T-helper 9 cell (primary cell): Measurements from ENCODE around the gene VWCE.
"Not testable (repeated sequence)": the region's sequence is repeated elsewhere in the genome, so short reads cannot be mapped to it uniquely, and the experiment has no call there.

Experiments
- DNase-seq: peaks from one replicate; pipeline ENCODE4 v3.0.0-alpha.2; 2020

VWCE gene

DNA sequence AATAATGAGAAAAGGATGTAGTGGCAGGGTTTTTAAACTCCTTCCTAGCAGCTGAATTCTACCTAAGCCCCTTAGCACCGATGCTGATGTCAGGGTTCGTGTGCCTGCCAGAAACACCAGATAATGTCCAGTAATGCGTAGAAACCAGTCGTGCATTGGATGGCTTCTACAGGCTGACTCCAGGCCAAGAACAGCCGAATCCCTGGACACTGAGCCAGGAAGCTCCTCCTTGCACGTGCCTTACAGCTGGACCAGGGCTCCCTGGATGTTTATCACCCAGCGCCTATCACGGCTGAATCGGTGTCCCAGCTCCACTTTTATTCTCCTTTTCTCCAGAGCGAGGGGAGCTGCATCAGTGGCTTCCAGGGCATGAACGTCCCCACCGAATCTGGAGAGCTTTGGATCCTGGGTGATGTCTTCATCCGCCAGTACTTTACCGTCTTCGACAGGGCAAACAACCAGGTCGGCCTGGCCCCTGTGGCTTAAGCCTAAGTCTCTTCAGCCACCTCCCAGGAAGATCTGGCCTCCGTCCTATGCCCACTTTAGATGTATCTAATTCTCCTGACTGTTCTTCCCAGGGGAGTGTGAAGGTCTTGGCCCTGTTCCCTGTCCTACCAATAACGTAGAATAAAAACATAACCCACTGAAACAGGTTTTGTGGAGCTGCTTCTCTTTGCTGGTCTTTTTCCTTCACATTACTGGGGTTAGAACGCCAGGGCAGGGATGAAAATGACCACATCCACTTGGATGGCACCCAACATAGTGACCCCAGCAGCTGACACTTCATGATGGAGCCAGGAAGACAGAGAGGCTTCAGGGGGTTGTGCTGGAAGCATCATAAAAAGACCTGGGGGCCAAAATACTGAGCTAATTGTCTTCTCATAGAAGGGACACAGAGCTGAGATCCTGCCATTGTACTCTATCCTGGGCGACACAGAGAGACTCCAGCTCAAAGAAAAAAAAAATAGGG is 44.0 kb downstream of the VWCE start:
- DNase-seq = not testable (repeated sequence)

DNA sequence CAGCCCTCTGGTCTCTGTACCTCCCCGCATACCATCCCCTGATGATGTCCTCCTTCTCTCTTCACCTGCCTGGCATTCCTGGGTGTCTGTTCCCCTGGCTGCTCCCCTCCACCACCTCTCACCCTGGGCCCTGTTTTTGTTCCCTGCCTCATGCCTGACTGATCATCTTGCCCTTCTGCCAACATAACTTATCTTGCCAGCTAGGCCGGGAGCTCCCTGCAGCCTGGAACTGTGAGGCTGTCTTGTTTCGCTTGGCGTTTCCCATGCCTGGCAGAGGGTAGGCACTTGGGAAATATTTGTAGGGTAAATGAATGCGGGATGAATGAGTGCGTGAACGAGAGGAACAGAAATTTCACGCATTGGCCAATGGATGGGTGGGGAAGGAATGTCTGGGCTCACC is 45.9 kb downstream of the VWCE start:
- not testable (repeated sequence) for DNase-seq

DNA sequence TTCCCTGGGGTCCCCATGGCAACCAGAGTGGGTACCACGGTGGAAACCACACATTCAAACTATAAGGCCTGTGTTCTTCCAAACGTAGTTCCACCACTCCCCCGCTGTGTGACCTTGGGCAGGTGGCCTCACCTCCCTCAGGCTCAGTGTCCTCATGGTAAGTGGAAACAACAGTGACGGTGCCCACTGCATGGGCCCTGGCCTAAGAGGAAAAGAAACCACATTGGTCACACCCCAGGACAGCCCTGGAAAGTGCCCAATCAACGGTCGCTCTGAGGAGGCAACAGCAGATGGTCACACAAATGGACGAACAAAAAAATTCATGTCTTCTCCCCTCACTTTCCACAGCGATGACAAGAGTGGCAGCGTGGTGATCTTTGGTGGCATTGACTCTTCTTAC is 47.0 kb downstream of the VWCE start:
- DNase-seq = not testable (repeated sequence)

DNA sequence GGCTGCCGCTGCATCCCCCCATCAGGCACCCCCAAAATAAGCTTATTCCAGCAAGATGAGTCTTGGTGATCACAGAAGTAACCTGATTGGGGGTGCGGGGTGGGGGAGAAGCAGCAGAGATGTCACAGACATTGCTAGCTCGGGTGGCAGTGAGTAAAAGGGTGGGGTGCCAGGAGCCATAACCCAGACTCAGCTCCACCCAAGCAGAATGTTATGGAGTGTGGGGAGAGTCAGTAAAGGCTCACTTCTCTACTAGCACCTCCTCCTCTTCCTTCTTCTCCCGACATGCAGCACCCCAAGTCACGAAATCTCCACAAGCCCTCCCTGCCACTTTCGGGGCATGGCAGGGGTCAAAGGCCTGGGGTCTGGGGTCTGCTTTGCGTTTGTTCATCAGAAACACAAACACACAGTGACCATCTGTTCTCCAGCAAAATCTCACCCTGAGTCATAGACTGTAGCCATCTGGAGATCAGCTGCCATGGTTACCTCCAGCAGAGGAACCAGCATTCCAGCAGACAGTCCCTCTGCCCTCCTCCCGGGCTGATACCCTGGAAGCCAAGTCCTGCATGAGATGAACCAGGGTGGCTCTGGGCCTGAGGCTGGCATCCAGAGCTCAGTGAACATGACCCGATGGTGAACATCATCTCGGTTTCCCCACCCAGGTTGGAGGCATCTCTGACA is 49.7 kb downstream of the VWCE start:
- not testable (repeated sequence) for DNase-seq

DNA sequence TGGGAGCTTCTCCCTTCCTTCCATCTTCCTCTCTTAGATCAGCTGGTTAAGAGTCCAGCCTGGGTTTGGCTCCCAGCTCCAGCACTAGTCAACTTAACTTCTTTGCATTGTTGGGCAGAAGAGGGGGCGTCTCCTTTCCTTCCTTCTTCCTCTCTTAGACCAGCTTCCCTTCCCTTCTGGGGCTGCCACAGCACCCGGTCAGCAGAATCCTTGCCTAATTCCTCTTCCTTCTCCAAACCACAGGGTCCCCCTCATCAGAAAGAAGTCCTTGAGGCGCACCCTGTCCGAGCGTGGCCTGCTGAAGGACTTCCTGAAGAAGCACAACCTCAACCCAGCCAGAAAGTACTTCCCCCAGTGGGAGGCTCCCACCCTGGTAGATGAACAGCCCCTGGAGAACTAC is 53.6 kb downstream of the VWCE start:
- DNase-seq = not testable (repeated sequence)

DNA sequence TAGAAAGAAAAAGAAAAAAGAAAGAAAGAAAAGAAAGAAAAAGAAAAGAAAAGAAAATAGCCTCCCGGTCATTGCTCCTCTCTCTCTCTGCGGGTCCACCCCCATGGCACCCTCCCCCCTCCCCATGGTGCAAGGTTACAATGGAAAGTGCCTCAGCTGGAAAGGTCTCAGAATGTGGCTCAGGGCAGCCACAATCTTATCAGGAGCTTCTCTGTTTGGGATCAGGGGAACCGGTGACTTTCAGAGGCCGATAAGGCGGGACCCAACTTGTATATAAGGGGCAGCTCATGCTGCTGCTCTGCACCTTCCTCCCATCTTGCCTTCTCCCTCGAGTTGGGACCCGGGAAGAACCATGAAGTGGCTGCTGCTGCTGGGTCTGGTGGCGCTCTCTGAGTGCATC is 54.2 kb downstream of the VWCE start, which contains the start of gene PGA5:
Gene PGA5, plus strand, starts transcription at position 301 of the 400 bp plus-strand sequence. Its CDS starts 52 bp downstream, at position 353.
- not testable (repeated sequence) for DNase-seq

DNA sequence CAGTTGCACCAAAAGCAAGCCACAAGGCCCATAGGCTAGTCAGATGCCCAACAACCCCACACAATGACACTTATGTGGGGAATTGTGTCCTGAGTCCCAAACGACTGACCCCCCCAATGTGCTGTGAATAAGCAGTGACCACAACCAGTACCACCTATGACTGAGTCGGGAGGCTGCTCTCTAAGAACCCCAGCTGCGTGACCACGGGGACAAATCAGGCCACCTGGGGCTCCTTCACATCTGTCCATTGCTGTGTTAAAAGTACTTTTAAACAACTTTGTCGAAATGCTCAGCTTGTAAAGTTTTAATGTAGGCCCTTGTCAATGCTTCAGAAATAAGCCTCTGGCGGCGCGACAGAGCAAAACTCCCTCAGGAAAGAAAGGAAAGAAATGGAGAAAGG is 54.8 kb downstream of the VWCE start:
- DNase-seq = not testable (repeated sequence)

DNA sequence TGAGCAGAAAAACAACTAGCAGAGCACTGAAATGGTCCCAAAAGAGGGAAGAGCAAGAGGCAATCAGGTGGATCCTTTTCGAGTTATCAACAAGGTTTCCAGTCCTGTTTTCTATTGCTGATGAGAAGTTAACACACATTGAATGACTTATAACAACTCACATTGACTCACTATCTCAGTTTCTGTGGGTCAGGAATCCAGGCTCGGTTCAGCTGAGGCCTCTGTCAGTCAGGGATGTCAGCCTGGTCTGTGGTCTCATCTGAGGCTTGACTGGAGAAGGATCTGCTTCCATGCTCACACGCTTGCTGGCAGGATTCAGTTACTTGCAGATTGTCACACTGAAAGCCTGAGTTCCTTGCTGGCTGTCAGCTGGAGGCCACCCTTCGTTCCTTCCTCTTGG is 58.0 kb downstream of the VWCE start:
- not testable (repeated sequence) for DNase-seq

DNA sequence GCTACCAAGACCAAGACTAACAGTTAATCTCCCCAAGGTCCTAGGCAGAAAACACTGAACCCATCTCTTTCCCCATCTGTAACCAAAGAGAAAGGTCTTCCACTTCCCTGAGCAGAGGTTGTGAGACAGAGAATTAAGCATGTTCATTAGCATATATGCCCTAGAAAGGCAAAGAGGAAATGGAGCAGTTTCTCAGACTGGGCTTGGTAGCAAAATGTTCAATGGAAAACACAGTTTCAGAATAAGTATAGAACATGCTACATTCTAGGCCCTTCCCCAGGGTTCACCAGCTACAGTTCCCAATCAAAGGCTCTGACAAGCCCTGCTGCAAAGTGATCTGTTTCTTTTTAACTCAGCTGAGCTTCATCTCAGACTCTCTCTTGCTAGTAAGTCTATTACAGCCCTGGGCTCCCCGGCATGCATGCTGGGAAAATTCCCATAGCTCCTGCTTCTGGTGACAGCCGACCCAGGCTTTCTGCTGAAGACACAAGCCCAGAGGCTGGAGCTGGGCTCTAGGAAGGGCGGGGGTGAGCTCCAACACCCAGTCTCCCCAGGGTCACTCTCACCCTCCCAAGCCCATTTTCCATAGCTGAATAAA is 62.5 kb downstream of the VWCE start:
- not testable (repeated sequence) for DNase-seq

DNA sequence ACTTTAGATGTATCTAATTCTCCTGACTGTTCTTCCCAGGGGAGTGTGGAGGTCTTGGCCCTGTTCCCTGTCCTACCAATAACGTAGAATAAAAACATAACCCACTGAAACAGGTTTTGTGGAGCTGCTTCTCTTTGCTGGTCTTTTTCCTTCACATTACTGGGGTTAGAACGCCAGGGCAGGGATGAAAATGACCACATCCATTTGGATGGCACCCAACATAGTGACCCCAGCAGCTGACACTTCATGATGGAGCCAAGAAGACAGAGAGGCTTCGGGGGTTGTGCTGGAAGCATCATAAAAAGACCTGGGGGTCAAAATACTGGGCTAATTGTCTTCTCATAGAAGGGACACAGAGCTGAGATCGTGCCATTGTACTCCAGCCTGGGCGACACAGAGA is 63.5 kb downstream of the VWCE start:
- not testable (repeated sequence) for DNase-seq

DNA sequence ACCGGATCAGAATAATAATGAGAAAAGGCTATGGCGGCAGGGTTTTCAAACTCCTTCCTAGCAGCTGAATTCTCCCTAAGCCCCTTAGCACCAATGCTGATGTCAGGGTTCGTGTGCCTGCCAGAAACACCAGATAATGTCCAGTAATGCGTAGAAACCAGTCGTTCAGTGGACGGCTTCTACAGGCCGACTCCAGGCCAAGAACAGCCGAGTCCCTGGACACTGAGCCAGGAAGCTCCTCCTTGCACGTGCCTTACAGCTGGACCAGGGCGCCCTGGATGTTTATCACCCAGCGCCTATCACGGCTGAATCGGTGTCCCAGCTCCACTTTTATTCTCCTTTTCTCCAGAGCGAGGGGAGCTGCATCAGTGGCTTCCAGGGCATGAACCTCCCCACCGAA is 64.1 kb downstream of the VWCE start:
- DNase-seq = not testable (repeated sequence)

DNA sequence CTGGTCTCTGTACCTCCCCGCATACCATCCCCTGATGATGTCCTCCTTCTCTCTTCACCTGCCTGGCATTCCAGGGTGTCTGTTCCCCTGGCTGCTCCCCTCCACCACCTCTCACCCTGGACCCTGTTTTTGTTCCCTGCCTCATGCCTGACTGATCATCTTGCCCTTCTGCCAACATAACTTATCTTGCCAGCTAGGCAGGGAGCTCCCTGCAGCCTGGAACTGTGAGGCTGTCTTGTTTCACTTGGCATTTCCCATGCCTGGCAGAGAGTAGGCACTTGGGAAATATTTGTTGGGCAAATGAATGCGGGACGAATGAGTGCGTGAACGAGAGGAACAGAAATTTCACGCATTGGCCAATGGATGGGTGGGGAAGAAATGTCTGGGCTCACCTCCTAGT is 65.7 kb downstream of the VWCE start:
- DNase-seq = not testable (repeated sequence)

DNA sequence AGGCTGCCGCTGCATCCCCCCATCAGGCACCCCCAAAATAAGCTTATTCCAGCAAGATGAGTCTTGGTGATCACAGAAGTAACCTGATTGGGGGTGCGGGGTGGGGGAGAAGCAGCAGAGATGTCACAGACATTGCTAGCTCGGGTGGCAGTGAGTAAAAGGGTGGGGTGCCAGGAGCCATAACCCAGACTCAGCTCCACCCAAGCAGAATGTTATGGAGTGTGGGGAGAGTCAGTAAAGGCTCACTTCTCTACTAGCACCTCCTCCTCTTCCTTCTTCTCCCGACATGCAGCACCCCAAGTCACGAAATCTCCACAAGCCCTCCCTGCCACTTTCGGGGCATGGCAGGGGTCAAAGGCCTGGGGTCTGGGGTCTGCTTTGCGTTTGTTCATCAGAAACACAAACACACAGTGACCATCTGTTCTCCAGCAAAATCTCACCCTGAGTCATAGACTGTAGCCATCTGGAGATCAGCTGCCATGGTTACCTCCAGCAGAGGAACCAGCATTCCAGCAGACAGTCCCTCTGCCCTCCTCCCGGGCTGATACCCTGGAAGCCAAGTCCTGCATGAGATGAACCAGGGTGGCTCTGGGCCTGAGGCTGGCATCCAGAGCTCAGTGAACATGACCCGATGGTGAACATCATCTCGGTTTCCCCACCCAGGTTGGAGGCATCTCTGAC is 68.5 kb downstream of the VWCE start:
- DNase-seq = not testable (repeated sequence)

DNA sequence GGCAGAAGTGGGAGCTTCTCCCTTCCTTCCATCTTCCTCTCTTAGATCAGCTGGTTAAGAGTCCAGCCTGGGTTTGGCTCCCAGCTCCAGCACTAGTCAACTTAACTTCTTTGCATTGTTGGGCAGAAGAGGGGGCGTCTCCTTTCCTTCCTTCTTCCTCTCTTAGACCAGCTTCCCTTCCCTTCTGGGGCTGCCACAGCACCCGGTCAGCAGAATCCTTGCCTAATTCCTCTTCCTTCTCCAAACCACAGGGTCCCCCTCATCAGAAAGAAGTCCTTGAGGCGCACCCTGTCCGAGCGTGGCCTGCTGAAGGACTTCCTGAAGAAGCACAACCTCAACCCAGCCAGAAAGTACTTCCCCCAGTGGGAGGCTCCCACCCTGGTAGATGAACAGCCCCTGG is 72.4 kb downstream of the VWCE start:
- not testable (repeated sequence) for DNase-seq

DNA sequence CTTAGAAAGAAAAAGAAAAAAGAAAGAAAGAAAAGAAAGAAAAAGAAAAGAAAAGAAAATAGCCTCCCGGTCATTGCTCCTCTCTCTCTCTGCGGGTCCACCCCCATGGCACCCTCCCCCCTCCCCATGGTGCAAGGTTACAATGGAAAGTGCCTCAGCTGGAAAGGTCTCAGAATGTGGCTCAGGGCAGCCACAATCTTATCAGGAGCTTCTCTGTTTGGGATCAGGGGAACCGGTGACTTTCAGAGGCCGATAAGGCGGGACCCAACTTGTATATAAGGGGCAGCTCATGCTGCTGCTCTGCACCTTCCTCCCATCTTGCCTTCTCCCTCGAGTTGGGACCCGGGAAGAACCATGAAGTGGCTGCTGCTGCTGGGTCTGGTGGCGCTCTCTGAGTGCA is 73.1 kb downstream of the VWCE start, which contains the start of gene PGA4:
Gene PGA4, plus strand, starts transcription at position 301 of the 400 bp plus-strand sequence. Its CDS starts 54 bp downstream, at position 355.
- not testable (repeated sequence) for DNase-seq

DNA sequence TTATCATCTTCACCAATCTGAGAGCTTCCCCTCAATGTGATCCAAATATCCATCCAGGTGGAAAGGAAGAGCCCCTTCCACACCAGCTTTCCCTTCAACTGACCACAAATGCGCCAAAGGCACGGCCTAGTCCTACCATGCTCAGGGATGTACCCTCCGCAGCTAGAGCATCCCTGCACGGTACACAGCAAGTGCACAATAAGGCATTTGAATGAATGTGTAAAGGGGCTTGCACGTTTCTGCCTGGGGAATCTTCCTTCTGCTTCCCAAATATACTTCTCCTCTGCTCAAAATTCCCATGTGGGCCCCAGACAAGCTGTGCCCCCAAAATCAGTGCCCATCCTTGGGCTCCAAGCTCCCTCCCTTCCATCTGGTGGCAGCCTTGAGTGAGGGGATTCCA is 76.1 kb downstream of the VWCE start:
- not testable (repeated sequence) for DNase-seq

DNA sequence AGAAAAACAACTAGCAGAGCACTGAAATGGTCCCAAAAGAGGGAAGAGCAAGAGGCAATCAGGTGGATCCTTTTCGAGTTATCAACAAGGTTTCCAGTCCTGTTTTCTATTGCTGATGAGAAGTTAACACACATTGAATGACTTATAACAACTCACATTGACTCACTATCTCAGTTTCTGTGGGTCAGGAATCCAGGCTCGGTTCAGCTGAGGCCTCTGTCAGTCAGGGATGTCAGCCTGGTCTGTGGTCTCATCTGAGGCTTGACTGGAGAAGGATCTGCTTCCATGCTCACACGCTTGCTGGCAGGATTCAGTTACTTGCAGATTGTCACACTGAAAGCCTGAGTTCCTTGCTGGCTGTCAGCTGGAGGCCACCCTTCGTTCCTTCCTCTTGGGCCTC is 76.8 kb downstream of the VWCE start:
- DNase-seq = not testable (repeated sequence)

DNA sequence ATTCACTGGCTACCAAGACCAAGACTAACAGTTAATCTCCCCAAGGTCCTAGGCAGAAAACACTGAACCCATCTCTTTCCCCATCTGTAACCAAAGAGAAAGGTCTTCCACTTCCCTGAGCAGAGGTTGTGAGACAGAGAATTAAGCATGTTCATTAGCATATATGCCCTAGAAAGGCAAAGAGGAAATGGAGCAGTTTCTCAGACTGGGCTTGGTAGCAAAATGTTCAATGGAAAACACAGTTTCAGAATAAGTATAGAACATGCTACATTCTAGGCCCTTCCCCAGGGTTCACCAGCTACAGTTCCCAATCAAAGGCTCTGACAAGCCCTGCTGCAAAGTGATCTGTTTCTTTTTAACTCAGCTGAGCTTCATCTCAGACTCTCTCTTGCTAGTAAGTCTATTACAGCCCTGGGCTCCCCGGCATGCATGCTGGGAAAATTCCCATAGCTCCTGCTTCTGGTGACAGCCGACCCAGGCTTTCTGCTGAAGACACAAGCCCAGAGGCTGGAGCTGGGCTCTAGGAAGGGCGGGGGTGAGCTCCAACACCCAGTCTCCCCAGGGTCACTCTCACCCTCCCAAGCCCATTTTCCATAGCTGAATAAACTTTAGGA is 81.3 kb downstream of the VWCE start:
- not testable (repeated sequence) for DNase-seq

DNA sequence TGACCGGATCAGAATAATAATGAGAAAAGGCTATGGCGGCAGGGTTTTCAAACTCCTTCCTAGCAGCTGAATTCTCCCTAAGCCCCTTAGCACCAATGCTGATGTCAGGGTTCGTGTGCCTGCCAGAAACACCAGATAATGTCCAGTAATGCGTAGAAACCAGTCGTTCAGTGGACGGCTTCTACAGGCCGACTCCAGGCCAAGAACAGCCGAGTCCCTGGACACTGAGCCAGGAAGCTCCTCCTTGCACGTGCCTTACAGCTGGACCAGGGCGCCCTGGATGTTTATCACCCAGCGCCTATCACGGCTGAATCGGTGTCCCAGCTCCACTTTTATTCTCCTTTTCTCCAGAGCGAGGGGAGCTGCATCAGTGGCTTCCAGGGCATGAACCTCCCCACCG is 82.9 kb downstream of the VWCE start:
- not testable (repeated sequence) for DNase-seq

DNA sequence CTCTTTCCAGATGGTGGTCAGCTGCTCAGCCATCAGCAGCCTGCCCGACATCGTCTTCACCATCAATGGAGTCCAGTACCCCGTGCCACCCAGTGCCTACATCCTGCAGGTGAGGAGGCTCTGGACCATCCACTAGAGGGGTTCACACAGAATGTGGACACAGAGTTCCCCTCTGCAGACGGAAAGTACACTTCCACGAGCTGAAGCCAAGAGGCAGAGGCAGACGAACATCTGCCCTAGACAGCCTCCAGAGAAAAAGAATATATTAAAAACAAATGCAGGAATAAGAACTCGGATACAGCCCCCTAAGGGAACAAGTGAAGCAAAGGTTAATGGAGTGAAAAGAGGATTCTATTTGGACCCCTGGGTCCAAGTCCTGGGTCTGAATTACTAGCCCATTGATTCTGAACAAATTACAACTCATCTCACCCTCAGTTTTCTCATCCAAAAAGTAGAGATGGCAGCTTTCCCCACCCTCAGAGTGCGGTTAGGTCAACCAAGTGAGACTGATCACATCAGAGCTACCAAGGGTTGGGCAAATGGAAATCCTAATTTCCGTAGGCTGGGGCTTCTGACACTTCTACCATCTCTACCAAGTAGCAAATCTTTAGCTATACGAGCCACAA is 83.7 kb downstream of the VWCE start:
- DNase-seq = not testable (repeated sequence)

DNA sequence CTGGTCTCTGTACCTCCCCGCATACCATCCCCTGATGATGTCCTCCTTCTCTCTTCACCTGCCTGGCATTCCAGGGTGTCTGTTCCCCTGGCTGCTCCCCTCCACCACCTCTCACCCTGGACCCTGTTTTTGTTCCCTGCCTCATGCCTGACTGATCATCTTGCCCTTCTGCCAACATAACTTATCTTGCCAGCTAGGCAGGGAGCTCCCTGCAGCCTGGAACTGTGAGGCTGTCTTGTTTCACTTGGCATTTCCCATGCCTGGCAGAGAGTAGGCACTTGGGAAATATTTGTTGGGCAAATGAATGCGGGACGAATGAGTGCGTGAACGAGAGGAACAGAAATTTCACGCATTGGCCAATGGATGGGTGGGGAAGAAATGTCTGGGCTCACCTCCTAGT is 84.5 kb downstream of the VWCE start:
- not testable (repeated sequence) for DNase-seq
